ENCODE results near the gene ARMC2.
A peak's percentile ranks its signal among the peaks of the same experiment; 100 is the strongest.
"Not testable (repeated sequence)": the region's sequence is repeated elsewhere in the genome, so short reads cannot be mapped to it uniquely, and the experiment has no call there.

Gene ARMC2

DNA sequence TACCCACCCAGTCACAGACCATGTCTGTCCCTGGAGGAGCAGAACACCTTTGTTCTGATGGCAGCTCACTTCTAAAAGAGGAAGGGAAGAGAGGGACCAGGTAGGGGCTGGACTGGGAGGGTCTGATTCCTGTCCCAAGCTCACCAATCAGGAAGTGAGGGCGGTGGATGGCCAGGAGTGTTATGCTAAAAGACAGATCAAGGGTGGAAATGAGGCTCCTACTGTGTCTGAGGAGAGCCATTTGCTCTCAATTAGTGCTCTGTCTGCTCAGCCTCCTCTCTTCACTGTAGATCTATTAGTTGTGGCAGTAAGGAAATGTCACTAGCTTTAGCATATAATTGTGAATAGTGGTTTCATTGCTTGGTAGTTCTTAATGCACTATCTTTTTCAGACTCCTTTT is 72.5 kb downstream of the ARMC2 start:
- no peak for DNase-seq (ENCODE audit: low read depth)

GRCh38 chr6:108921547-108922361 is 73.5 kb downstream of the ARMC2 start:
- DNase-seq (ENCODE audit: low read depth) = no peak

GRCh38 chr6:108922499-108922898 is 74.3 kb downstream of the ARMC2 start:
- no peak for DNase-seq (ENCODE audit: low read depth)

- DNase-seq (ENCODE audit: low read depth) = no peak
Measured at GRCh38 chr6:108927927-108928326, 79.7 kb downstream of the ARMC2 start.

GRCh38 chr6:108928650-108929049 is 80.4 kb downstream of the ARMC2 start:
- no peak for DNase-seq (ENCODE audit: low read depth)

GRCh38 chr6:108931090-108931489 is 82.9 kb downstream of the ARMC2 start:
- DNase-seq (ENCODE audit: low read depth) = not testable (repeated sequence)

GRCh38 chr6:108937170-108937569 is 88.9 kb downstream of the ARMC2 start:
- no peak for DNase-seq (ENCODE audit: low read depth)

- no peak for DNase-seq (ENCODE audit: low read depth)
Measured at GRCh38 chr6:108940741-108941140, 92.5 kb downstream of the ARMC2 start.

- DNase-seq (ENCODE audit: low read depth) = no peak
Measured at GRCh38 chr6:108941281-108941680, 93.1 kb downstream of the ARMC2 start.

DNA sequence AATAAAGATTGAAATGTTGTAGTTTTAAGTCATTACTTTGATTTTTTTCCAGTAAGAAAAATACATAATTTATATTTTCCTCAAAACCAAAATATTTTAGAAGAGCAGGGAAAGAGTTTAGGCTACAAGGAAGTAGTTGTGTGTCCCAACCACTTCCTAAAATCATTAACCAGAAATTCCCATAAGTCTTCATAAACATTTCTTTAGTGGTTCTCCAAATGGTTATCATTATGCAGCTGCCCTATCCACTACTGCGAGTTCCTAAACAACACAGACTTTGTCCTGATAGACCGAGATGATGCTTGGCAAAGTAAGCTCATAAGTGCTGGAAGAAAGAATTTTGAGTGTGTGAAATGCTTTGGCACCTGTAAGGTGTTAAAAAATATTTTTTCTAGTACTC is 93.6 kb downstream of the ARMC2 start:
- DNase-seq (ENCODE audit: low read depth) = no peak

GRCh38 chr6:108942556-108943492 is 94.6 kb downstream of the ARMC2 start:
- DNase-seq (ENCODE audit: low read depth) = peak; percentile 33

DNA sequence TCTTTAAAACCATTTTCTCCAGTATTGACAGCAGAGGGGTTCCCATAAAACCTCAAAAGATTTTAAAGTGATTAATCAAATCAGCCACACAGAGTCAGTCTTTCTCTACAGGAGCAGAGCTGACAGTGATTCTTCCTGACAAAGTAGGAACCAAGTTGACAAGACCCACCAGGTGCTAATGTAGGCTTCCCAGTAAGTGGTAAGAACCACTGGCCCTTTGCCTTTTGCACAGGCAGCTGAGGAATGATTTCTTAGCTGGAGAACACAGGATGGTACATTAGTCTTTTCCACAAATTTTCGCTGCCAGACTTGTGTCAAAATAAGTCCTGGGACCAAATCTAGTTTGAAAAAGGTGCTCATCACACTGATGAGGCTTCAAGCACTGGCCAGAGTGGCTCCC is 95.8 kb downstream of the ARMC2 start:
- no peak for DNase-seq (ENCODE audit: low read depth)

GRCh38 chr6:108944707-108945680 is 96.8 kb downstream of the ARMC2 start:
- DNase-seq (ENCODE audit: low read depth) = no peak

DNA sequence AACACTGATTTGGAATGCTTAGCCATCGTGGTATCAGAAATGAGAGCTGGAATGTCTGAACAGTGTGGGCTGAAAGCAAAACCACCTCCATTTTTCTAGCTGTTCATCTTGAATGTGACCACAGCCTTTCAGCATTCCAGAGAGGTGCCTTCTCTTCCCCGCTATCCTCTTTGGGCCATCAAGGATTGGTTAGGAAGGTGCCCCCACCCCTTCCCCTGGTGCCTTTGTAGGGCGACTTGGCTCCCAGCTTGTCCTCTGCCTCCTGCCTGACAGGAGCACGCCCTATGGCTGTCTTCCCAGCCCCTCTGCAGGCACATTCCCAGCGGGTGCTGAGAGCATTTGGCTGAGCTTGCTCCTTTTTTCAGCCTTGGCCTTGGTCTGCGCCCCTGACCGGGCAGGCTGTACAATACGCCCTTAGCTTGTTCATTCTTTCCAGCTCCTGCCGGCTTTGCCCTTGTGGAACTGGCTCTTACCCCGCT is 97.5 kb downstream of the ARMC2 start:
- DNase-seq (ENCODE audit: low read depth) = no peak

DNA sequence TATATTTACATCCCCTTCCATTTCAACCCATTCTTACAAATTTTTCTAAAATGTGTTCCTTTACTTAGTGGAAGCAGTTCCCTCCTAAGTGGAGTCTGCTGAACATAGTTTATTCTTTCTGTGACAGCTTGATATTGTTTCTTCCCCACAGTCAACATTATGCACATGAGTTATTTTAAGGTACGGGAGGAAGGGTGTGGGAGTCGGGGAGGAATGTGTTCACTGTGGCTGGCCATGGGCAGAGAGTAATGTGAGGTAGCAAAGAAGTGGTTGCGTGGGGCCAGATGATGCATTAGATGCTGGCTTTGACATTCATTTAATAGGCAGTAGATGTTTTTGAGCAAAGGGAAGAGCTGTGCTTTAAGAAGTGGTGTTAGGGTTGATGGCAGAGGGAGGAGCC is 98.5 kb downstream of the ARMC2 start:
- DNase-seq (ENCODE audit: low read depth) = no peak

- no peak for DNase-seq (ENCODE audit: low read depth)
Measured at GRCh38 chr6:108947114-108947854, 99.1 kb downstream of the ARMC2 start.

- DNase-seq (ENCODE audit: low read depth) = no peak
Measured at GRCh38 chr6:108948181-108948661, 100.0 kb downstream of the ARMC2 start.

- DNase-seq (ENCODE audit: low read depth) = no peak
Measured at GRCh38 chr6:108951351-108951953, 103.2 kb downstream of the ARMC2 start.

DNA sequence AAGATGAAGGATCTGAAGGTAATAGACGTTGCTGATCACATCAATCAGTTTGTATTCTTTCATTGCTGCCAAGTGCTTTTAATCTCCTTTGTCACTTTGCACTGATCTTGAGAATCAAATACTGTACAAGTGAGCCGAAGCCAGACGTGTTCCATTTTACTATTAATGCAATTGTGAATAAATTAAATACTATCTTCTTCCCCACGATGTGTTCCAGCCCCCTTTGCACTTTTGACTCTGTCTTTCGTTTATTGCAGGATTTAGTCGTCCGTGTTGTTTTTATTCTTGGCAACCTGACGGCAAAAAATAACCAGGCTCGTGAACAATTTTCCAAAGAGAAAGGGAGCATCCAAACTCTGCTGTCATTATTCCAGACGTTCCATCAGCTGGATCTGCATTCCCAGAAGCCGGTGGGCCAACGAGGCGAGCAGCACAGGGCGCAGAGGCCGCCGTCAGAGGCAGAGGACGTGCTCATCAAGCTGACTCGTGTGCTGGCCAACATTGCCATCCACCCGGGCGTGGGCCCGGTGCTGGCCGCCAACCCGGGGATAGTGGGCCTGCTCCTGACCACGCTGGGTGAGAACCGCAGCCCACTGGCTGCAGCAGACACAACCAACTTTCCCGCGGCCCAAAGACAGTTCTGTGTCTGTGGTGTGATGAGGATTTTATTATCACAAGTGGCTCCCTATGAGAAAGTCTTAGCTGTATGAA is 104.7 kb downstream of the ARMC2 start:
- DNase-seq (ENCODE audit: low read depth) = no peak

- no peak for DNase-seq (ENCODE audit: low read depth)
Measured at GRCh38 chr6:108953681-108954080, 105.5 kb downstream of the ARMC2 start.

Measured in stimulated activated CD8-positive, alpha-beta memory T cell treated with anti-CD3 and anti-CD28 coated beads, Interleukin-4, amount 100 ng/mL, for 24 hours (primary cell).